Measurements from ENCODE around the gene PLA2G4D.

PLA2G4D gene

GRCh38 chr15:42080919-42081830 is 13.2 kb downstream of the PLA2G4D start:
- Histone ChIP-seq H3K27me3 (ENCODE audit: control insufficient read depth in 1 of 2, insufficient read depth in 1 of 2, low read length in 2 of 2) (peaks cover 64 to 80% of the 10 kb centered on the region in 2 experiments), H4K8ac (ENCODE audit: low read length) (no peak overlapping the region), H3K9ac (ENCODE audit: low read length) (no peak overlapping the region), H3K4me3 (ENCODE audit: insufficient read depth in 1 of 2, low read depth in 1 of 2, low read length in 2 of 2) (no peak overlapping the region), H3K79me1 (replicated peaks; ENCODE audit: low read length, poor library complexity, severe bottlenecking) (no peaks in the 10 kb centered on the region), H3K18ac (ENCODE audit: low read depth in 1 of 2, low read length in 2 of 2) (no peak overlapping the region), H3K4me1 (ENCODE audit: control insufficient read depth, insufficient read depth, low read depth, low read length) (peaks cover 3% of the 10 kb centered on the region), H3K23ac (ENCODE audit: low read length in 2 of 2) (no peak overlapping the region), H3K14ac (ENCODE audit: low read length in 2 of 2) (no peak overlapping the region), H3K9me3 (ENCODE audit: control insufficient read depth, low read length) (no peaks in the 10 kb centered on the region), H2AFZ (ENCODE audit: low read depth, low read length) (no peak overlapping the region), H3K4ac (ENCODE audit: low read depth in 1 of 2, low read length in 2 of 2) (no peak overlapping the region), H2BK15ac (ENCODE audit: low read depth, poor library complexity, severe bottlenecking) (no peak overlapping the region), H3K4me2 (ENCODE audit: low read length, poor library complexity, severe bottlenecking) (no peak overlapping the region), H2AK5ac (ENCODE audit: low read length, severe bottlenecking) (no peak overlapping the region), H2BK12ac (ENCODE audit: low read length in 2 of 2) (no peak overlapping the region), H3K36me3 (ENCODE audit: control insufficient read depth in 1 of 2, insufficient read depth in 2 of 2, low read depth in 1 of 2, low read length in 2 of 2) (peaks cover 0 to 4% of the 10 kb centered on the region in 2 experiments), H4K91ac (ENCODE audit: low read length) (no peak overlapping the region), H2BK5ac (ENCODE audit: low read depth, low read length, poor library complexity, severe bottlenecking) (no peak overlapping the region), H3K27ac (ENCODE audit: low read length, poor library complexity, severe bottlenecking) (no peak overlapping the region), H2BK120ac (ENCODE audit: low read depth, low read length) (no peak overlapping the region)
- no peak for DNase-seq
- WGBS, result 76% methylated on average over 11 of the region's 11 CpGs

DNA sequence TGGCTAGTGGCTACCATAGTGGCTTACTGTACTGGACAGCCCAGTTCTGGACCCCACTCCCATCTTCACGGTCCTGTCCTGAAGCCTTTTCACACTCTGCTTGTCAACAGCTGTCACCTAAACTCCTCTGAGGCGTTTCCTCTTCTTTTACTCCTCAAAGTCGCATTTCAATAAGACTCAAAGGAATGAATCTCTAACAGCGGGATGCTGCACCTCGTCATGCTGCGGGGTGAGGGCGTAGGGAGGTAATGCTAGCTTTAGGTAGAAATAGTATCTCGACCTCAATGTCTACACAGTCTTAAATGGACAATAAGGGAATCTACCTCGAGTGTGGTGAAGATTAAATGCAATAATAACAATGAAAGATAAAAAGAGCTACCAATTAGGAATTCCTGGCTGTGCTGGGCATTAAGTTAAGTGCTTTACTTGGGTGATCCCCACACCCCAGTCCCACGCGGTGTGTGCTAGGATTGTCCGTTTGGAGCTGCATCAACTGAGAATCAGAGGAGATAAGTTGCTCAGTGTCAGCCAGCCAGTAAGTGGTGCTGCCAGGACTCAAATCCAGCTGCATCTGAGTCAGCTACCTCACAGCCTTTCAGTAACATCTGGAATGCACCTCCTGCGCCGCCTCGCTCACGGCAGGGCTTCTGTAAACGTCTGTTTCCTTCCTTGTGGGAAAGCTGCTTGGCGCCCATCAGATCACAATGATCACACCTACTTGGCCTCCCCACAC is 14.0 kb downstream of the PLA2G4D start:
- DNase-seq, result no peak
- no peak overlapping the region for H3K4me3 ChIP-seq (ENCODE audit: insufficient read depth in 1 of 2, low read depth in 1 of 2, low read length in 2 of 2)
- H3K14ac ChIP-seq (ENCODE audit: low read length in 2 of 2), result no peak overlapping the region
- H3K27me3 ChIP-seq (ENCODE audit: control insufficient read depth in 1 of 2, insufficient read depth in 1 of 2, low read length in 2 of 2), result peaks cover 60 to 78% of the 10 kb centered on the region in 2 experiments
- H4K91ac ChIP-seq (ENCODE audit: low read length), result no peak overlapping the region
- no peak overlapping the region for H4K8ac ChIP-seq (ENCODE audit: low read length)
- H2BK120ac ChIP-seq (ENCODE audit: low read depth, low read length), result no peak overlapping the region
- no peak overlapping the region for H2BK15ac ChIP-seq (ENCODE audit: low read depth, poor library complexity, severe bottlenecking)
- no peak overlapping the region for H3K9ac ChIP-seq (ENCODE audit: low read length)
- peaks cover 3% of the 10 kb centered on the region for H3K4me1 ChIP-seq (ENCODE audit: control insufficient read depth, insufficient read depth, low read depth, low read length)
- peak overlapping the region in 1 of 2 experiments; percentile 9 for H3K23ac ChIP-seq (ENCODE audit: low read length in 2 of 2)
- no peaks in the 10 kb centered on the region for H3K9me3 ChIP-seq (ENCODE audit: control insufficient read depth, low read length)
- H3K79me1 ChIP-seq (replicated peaks; ENCODE audit: low read length, poor library complexity, severe bottlenecking), result no peaks in the 10 kb centered on the region
- H3K36me3 ChIP-seq (ENCODE audit: control insufficient read depth in 1 of 2, insufficient read depth in 2 of 2, low read depth in 1 of 2, low read length in 2 of 2), result peaks cover 0 to 4% of the 10 kb centered on the region in 2 experiments
- H3K27ac ChIP-seq (ENCODE audit: low read length, poor library complexity, severe bottlenecking), result no peak overlapping the region
- H3K4me2 ChIP-seq (ENCODE audit: low read length, poor library complexity, severe bottlenecking), result no peak overlapping the region
- no peak overlapping the region for H2AK5ac ChIP-seq (ENCODE audit: low read length, severe bottlenecking)
- H3K4ac ChIP-seq (ENCODE audit: low read depth in 1 of 2, low read length in 2 of 2), result no peak overlapping the region
- H2AFZ ChIP-seq (ENCODE audit: low read depth, low read length), result no peak overlapping the region
- H2BK12ac ChIP-seq (ENCODE audit: low read length in 2 of 2), result no peak overlapping the region
- 40% methylated on average over 16 of the region's 18 CpGs for WGBS
- H3K18ac ChIP-seq (ENCODE audit: low read depth in 1 of 2, low read length in 2 of 2), result no peak overlapping the region
- no peak overlapping the region for H2BK5ac ChIP-seq (ENCODE audit: low read depth, low read length, poor library complexity, severe bottlenecking)

DNA sequence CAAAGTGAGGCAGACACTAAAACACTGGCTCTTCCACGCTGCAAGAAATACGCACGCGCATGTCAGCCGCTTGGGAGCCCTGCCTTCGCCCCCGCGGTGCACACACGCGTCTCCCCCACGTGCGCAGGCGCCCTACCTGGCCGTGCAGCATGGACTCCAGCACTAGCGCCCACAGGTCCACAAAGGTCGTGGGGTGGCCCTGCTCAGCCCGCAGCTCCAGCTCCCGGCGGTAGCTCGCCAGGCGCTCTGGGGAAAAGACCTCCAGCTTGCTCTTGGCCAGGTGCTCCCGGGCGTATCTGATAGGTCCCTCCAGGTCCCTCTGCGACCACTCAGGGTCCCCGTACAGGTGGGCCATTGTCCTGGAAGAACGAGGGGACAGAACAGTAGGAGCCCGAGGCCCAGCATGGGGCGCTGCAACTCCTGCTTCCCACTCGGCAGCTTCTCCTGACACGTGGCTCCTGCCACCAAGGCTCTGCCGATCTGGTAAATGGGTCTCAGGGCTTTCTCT is 14.9 kb downstream of the PLA2G4D start:
- no peak for DNase-seq
- Histone ChIP-seq H3K23ac (ENCODE audit: low read length in 2 of 2) (no peak overlapping the region), H3K79me1 (replicated peaks; ENCODE audit: low read length, poor library complexity, severe bottlenecking) (no peaks in the 10 kb centered on the region), H4K91ac (ENCODE audit: low read length) (no peak overlapping the region), H3K4me2 (ENCODE audit: low read length, poor library complexity, severe bottlenecking) (no peak overlapping the region), H3K36me3 (ENCODE audit: control insufficient read depth in 1 of 2, insufficient read depth in 2 of 2, low read depth in 1 of 2, low read length in 2 of 2) (peaks cover 0 to 4% of the 10 kb centered on the region in 2 experiments), H3K4me3 (ENCODE audit: insufficient read depth in 1 of 2, low read depth in 1 of 2, low read length in 2 of 2) (no peak overlapping the region), H2AFZ (ENCODE audit: low read depth, low read length) (no peak overlapping the region), H2AK5ac (ENCODE audit: low read length, severe bottlenecking) (no peak overlapping the region), H3K27ac (ENCODE audit: low read length, poor library complexity, severe bottlenecking) (no peak overlapping the region), H2BK15ac (ENCODE audit: low read depth, poor library complexity, severe bottlenecking) (no peak overlapping the region), H3K18ac (ENCODE audit: low read depth in 1 of 2, low read length in 2 of 2) (no peak overlapping the region), H4K8ac (ENCODE audit: low read length) (no peak overlapping the region), H3K9ac (ENCODE audit: low read length) (no peak overlapping the region), H2BK120ac (ENCODE audit: low read depth, low read length) (no peak overlapping the region), H2BK5ac (ENCODE audit: low read depth, low read length, poor library complexity, severe bottlenecking) (no peak overlapping the region), H3K4me1 (ENCODE audit: control insufficient read depth, insufficient read depth, low read depth, low read length) (peaks cover under 1% of the 10 kb centered on the region), H3K4ac (ENCODE audit: low read depth in 1 of 2, low read length in 2 of 2) (no peak overlapping the region), H3K27me3 (ENCODE audit: control insufficient read depth in 1 of 2, insufficient read depth in 1 of 2, low read length in 2 of 2) (peaks cover 51 to 69% of the 10 kb centered on the region in 2 experiments), H3K14ac (ENCODE audit: low read length in 2 of 2) (no peak overlapping the region), H3K9me3 (ENCODE audit: control insufficient read depth, low read length) (no peaks in the 10 kb centered on the region), H2BK12ac (ENCODE audit: low read length in 2 of 2) (no peak overlapping the region)
- 77% methylated on average over 31 of the region's 31 CpGs for WGBS

DNA sequence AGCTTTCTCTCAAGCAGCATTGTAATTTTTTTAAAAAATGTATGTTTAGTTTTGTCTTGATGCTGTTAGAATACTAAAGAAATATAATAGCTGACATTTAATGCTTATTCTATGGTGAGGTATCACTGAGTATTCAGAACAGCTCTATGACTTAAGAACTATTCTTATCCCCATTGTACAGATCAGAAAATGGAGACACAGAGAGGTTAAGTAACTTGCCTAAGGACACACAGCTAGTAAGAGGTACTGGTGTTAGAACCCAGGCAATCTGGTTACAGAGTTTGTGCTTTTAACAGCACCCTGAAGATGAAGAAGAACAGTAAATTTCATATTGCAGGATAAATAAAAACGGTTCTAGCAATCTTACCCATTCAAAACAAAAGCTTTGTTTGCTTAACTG is 15.5 kb downstream of the PLA2G4D start:
- 88% methylated on average over 1 of the region's 1 CpG for WGBS
- Histone ChIP-seq H3K4me1 (ENCODE audit: control insufficient read depth, insufficient read depth, low read depth, low read length) (no peaks in the 10 kb centered on the region), H2BK120ac (ENCODE audit: low read depth, low read length) (no peak overlapping the region), H4K8ac (ENCODE audit: low read length) (no peak overlapping the region), H3K36me3 (ENCODE audit: control insufficient read depth in 1 of 2, insufficient read depth in 2 of 2, low read depth in 1 of 2, low read length in 2 of 2) (peaks cover 0 to 4% of the 10 kb centered on the region in 2 experiments), H3K9ac (ENCODE audit: low read length) (no peak overlapping the region), H3K23ac (ENCODE audit: low read length in 2 of 2) (no peak overlapping the region), H3K27ac (ENCODE audit: low read length, poor library complexity, severe bottlenecking) (no peak overlapping the region), H3K9me3 (ENCODE audit: control insufficient read depth, low read length) (no peaks in the 10 kb centered on the region), H3K27me3 (ENCODE audit: control insufficient read depth in 1 of 2, insufficient read depth in 1 of 2, low read length in 2 of 2) (peaks cover 51 to 69% of the 10 kb centered on the region in 2 experiments), H2BK5ac (ENCODE audit: low read depth, low read length, poor library complexity, severe bottlenecking) (no peak overlapping the region), H4K91ac (ENCODE audit: low read length) (no peak overlapping the region), H2AFZ (ENCODE audit: low read depth, low read length) (no peak overlapping the region), H2AK5ac (ENCODE audit: low read length, severe bottlenecking) (no peak overlapping the region), H3K18ac (ENCODE audit: low read depth in 1 of 2, low read length in 2 of 2) (no peak overlapping the region), H2BK12ac (ENCODE audit: low read length in 2 of 2) (no peak overlapping the region), H3K79me1 (replicated peaks; ENCODE audit: low read length, poor library complexity, severe bottlenecking) (no peaks in the 10 kb centered on the region), H2BK15ac (ENCODE audit: low read depth, poor library complexity, severe bottlenecking) (no peak overlapping the region), H3K4me2 (ENCODE audit: low read length, poor library complexity, severe bottlenecking) (no peak overlapping the region), H3K4me3 (ENCODE audit: insufficient read depth in 1 of 2, low read depth in 1 of 2, low read length in 2 of 2) (no peak overlapping the region), H3K4ac (ENCODE audit: low read depth in 1 of 2, low read length in 2 of 2) (no peak overlapping the region), H3K14ac (ENCODE audit: low read length in 2 of 2) (no peak overlapping the region)
- DNase-seq, result no peak
